RWPE2 (cell line): ENCODE measurements around the gene LARGE1.

Experiments
- ATAC-seq: fragments of 200-7000 bp; cut with Tn5 transposase; 3 replicates; pipeline ENCODE4 v1.9.1; 2021; ENCODE audit warnings: low read depth
- DNase-seq: peaks from one replicate; pipeline ENCODE4 v3.0.0-alpha.2; 2020; ENCODE audit warnings: low spot score
- H3K27ac ChIP-seq: fragments of 450-650 bp; 2 replicates; pipeline ENCODE4 v1.5.1; 2017; ENCODE audit warnings: mild to moderate bottlenecking; ENCODE audit not compliant: poor library complexity, severe bottlenecking
- H3K27me3 ChIP-seq: fragments of 250-450 bp; sonication (Bioruptor Pico); 2 replicates; pipeline ENCODE4 v1.5.1; 2021; ENCODE audit warnings: mild to moderate bottlenecking, moderate library complexity; ENCODE audit not compliant: insufficient read depth, poor library complexity, severe bottlenecking
- H3K36me3 ChIP-seq: fragments of 250-450 bp; sonication (Bioruptor Pico); 2 replicates; pipeline ENCODE4 v1.5.1; 2020; ENCODE audit warnings: low read depth, mild to moderate bottlenecking, moderate library complexity
- H3K4me1 ChIP-seq: fragments of 250-450 bp; sonication (Bioruptor Pico); 2 replicates; pipeline ENCODE4 v1.5.1; 2021; ENCODE audit warnings: mild to moderate bottlenecking, moderate library complexity; ENCODE audit not compliant: insufficient read depth, poor library complexity, severe bottlenecking
- H3K4me3 ChIP-seq: fragments of 250-450 bp; sonication (Bioruptor Pico); 2 replicates; pipeline ENCODE4 v1.5.1; 2021; ENCODE audit warnings: mild to moderate bottlenecking, moderate library complexity; ENCODE audit not compliant: severe bottlenecking
- H3K9me3 ChIP-seq: fragments of 250-450 bp; sonication (Bioruptor Pico); 2 replicates; pipeline ENCODE4 v1.5.1; 2021; ENCODE audit warnings: mild to moderate bottlenecking, moderate library complexity; ENCODE audit not compliant: severe bottlenecking
- CTCF ChIP-seq: fragments of 450-650 bp; IDR thresholded peaks from one replicate; pipeline ENCODE4 v1.5.1; 2017; ENCODE audit warnings: mild to moderate bottlenecking, moderate library complexity; ENCODE audit not compliant: poor library complexity, severe bottlenecking

LARGE1 gene

GRCh38 chr22:33535937-33536875 lies 384.1 kb downstream of the LARGE1 start:
- no peak for DNase-seq
- TF ChIP-seq CTCF, result no peak
- no peaks in the 10 kb centered on the region for H3K36me3 ChIP-seq
- H3K4me3 ChIP-seq, result no peak overlapping the region
- H3K27ac ChIP-seq, result no peak overlapping the region
- no peaks in the 10 kb centered on the region for H3K4me1 ChIP-seq
- H3K9me3 ChIP-seq, result no peaks in the 10 kb centered on the region
- H3K27me3 ChIP-seq, result no peaks in the 10 kb centered on the region
- ATAC-seq, result no peak

- Histone ChIP-seq H3K9me3 (no peaks in the 10 kb centered on the region), H3K4me3 (no peak overlapping the region), H3K27me3 (no peaks in the 10 kb centered on the region), H3K36me3 (no peaks in the 10 kb centered on the region), H3K4me1 (no peaks in the 10 kb centered on the region), H3K27ac (no peak overlapping the region)
- ATAC-seq (no peak), DNase-seq (no peak)
- TF ChIP-seq CTCF, result no peak
These were observed 390.7 kb downstream of the LARGE1 start for GRCh38 chr22:33529424-33530113.

- TF ChIP-seq CTCF, result no peak
These were observed 392.1 kb downstream of the LARGE1 start for GRCh38 chr22:33528183-33528582.

GRCh38 chr22:33526434-33527107 lies 393.7 kb downstream of the LARGE1 start:
- H3K4me1 ChIP-seq, result no peaks in the 10 kb centered on the region
- TF ChIP-seq CTCF, result no peak
- H3K27ac ChIP-seq, result no peak overlapping the region
- H3K4me3 ChIP-seq, result no peak overlapping the region
- ATAC-seq (no peak), DNase-seq (no peak)
- H3K27me3 ChIP-seq, result no peaks in the 10 kb centered on the region
- no peaks in the 10 kb centered on the region for H3K9me3 ChIP-seq
- no peaks in the 10 kb centered on the region for H3K36me3 ChIP-seq

More at GRCh38 chr22:33528183-33528582, 392.1 kb downstream of the LARGE1 start:
- H3K4me3 ChIP-seq, result no peak overlapping the region
- H3K36me3 ChIP-seq, result no peaks in the 10 kb centered on the region
- ATAC-seq (no peak), DNase-seq (no peak)
- H3K4me1 ChIP-seq, result no peaks in the 10 kb centered on the region
- H3K27ac ChIP-seq, result no peak overlapping the region
- no peaks in the 10 kb centered on the region for H3K9me3 ChIP-seq
- H3K27me3 ChIP-seq, result no peaks in the 10 kb centered on the region
